HepG2 (cell line): ENCODE measurements around the gene STAT4.

Source experiments
- CEBPZ ChIP-seq: IDR thresholded peaks from 2 replicates; pipeline ENCODE4 v1.6.1; 2012; ENCODE audit warnings: low read length, improper control_type of control experiment
- CTCF ChIP-seq: sonication (generic); formaldehyde crosslinking; IDR thresholded peaks from 2 replicates; pipeline ENCODE4 v1.5.0; 2020; ENCODE audit warnings: mild to moderate bottlenecking, missing genetic modification reagents, moderate library complexity
- EZH2 ChIP-seq: conservative IDR thresholded peaks from 2 replicates; pipeline ENCODE4 v1.6.1; 2012; ENCODE audit warnings: mild to moderate bottlenecking, low read depth, low read length, moderate library complexity
- FOXJ3 ChIP-seq: sonication (generic); formaldehyde crosslinking; IDR thresholded peaks from 2 replicates; pipeline ENCODE4 v1.4.0; 2020; ENCODE audit warnings: missing genetic modification reagents, mild to moderate bottlenecking, borderline replicate concordance
- IRF2 ChIP-seq: IDR thresholded peaks from 2 replicates; pipeline ENCODE4 v1.6.1; 2018; ENCODE audit warnings: missing genetic modification reagents, missing compliant biosample characterization
- SNAPC5 ChIP-seq: sonication (generic); formaldehyde crosslinking; IDR thresholded peaks from 2 replicates; pipeline ENCODE4 v1.8.1; 2023; ENCODE audit warnings: mild to moderate bottlenecking, missing genetic modification reagents, borderline replicate concordance
- SP1 ChIP-seq, 2 experiments: fragments of 450-650 bp in 1 of 2; sonication (generic) in 1 of 2; formaldehyde crosslinking in 1 of 2; IDR thresholded peaks; 2 replicates each; pipeline versions ENCODE4 v1.4.0 to v1.6.1; 2016 to 2020; ENCODE audit warnings: missing genetic modification reagents in 1 of 2
- USF2 ChIP-seq, 2 experiments: sonication (generic) in 1 of 2; formaldehyde crosslinking in 1 of 2; IDR thresholded peaks; 2 replicates each; pipeline versions ENCODE4 v1.5.1 to v1.6.1; 2011 to 2020; ENCODE audit warnings: borderline replicate concordance in 1 of 2, low read depth in 1 of 2, low read length in 1 of 2, mild to moderate bottlenecking in 1 of 2, missing genetic modification reagents in 1 of 2, moderate library complexity in 1 of 2

- TF ChIP-seq CTCF = no peak
- TF ChIP-seq USF2 (IDR thresholded peaks at IDR 0.05; ENCODE audit: low read depth, low read length) = no peak
- no peak for TF ChIP-seq USF2 (CRISPR knock-in tag; IDR thresholded peaks at IDR 0.05; ENCODE audit: borderline replicate concordance)
- TF ChIP-seq SNAPC5 (CRISPR knock-in tag) = no peak
- TF ChIP-seq IRF2 (CRISPR knock-in tag) = no peak
- no peak for TF ChIP-seq SP1 (IDR thresholded peaks at IDR 0.05)
- TF ChIP-seq SP1 (CRISPR knock-in tag; IDR thresholded peaks at IDR 0.05) = no peak
- TF ChIP-seq FOXJ3 (CRISPR knock-in tag) = no peak
- no peak for TF ChIP-seq CEBPZ
- no peak for TF ChIP-seq EZH2
These were observed 142.5 kb downstream of the STAT4 start for GRCh38 chr2:191008286-191008685.
